H9 (cell line): ENCODE results near the gene TGM4. TPM values are rescaled to one million over a fixed set of nuclear protein-coding genes. Genes with fewer than 3 reads are reported as not detected.

Experiments used
- DNase-seq: peaks from one replicate; pipeline ENCODE4 v3.0.0-alpha.2; 2017
- H2AFZ ChIP-seq: one replicate; pipeline ENCODE4 v1.6.1; 2013; ENCODE audit warnings: mild to moderate bottlenecking, low read length, control low read depth, moderate library complexity
- H2AK5ac ChIP-seq: 2 replicates; pipeline ENCODE4 v1.6.1; 2013; ENCODE audit warnings: low read length, control low read depth, mixed read lengths; ENCODE audit not compliant: insufficient read length
- H2BK120ac ChIP-seq: one replicate; pipeline ENCODE4 v1.6.1; 2013; ENCODE audit warnings: low read depth, mild to moderate bottlenecking, low read length, control low read depth, inconsistent platforms; ENCODE audit not compliant: poor library complexity, severe bottlenecking
- H2BK12ac ChIP-seq: 2 replicates; pipeline ENCODE4 v1.6.1; 2013; ENCODE audit warnings: low read length, control low read depth, mixed read lengths, low read depth; ENCODE audit not compliant: insufficient read length
- H2BK15ac ChIP-seq: 2 replicates; pipeline ENCODE4 v1.6.1; 2013; ENCODE audit warnings: low read depth, low read length, control low read depth
- H2BK20ac ChIP-seq: one replicate; pipeline ENCODE4 v1.6.1; 2013; ENCODE audit warnings: low read depth, mild to moderate bottlenecking, low read length, control low read depth, inconsistent platforms; ENCODE audit not compliant: poor library complexity, severe bottlenecking
- H2BK5ac ChIP-seq: 2 replicates; pipeline ENCODE4 v1.6.1; 2013; ENCODE audit warnings: low read length, control low read depth, mixed read lengths; ENCODE audit not compliant: insufficient read length
- H3K14ac ChIP-seq: 2 replicates; pipeline ENCODE4 v1.6.1; 2013; ENCODE audit warnings: low read length, control low read depth; ENCODE audit not compliant: insufficient read depth
- H3K18ac ChIP-seq: 2 replicates; pipeline ENCODE4 v1.6.1; 2013; ENCODE audit warnings: low read depth, mild to moderate bottlenecking, mixed read lengths, low read length, control low read depth; ENCODE audit not compliant: insufficient read length
- H3K23ac ChIP-seq: 2 replicates; pipeline ENCODE4 v1.6.1; 2013; ENCODE audit warnings: low read length, control low read depth, mixed read lengths, low read depth; ENCODE audit not compliant: insufficient read length
- H3K23me2 ChIP-seq: 2 replicates; pipeline ENCODE4 v1.6.1; 2013; ENCODE audit warnings: low read depth, mild to moderate bottlenecking, mixed read lengths, low read length, control low read depth; ENCODE audit not compliant: insufficient read length, poor library complexity, severe bottlenecking
- H3K27ac ChIP-seq: 2 replicates; pipeline ENCODE4 v1.5.1; 2013; ENCODE audit warnings: low read length, control low read depth, mixed read lengths, low read depth; ENCODE audit not compliant: insufficient read length
- H3K27me3 ChIP-seq: 2 replicates; pipeline ENCODE4 v1.6.1; 2013; ENCODE audit warnings: low read length, control low read depth, inconsistent platforms; ENCODE audit not compliant: insufficient read depth
- H3K4ac ChIP-seq: 2 replicates; pipeline ENCODE4 v1.6.1; 2013; ENCODE audit warnings: low read depth, mild to moderate bottlenecking, control low read depth, inconsistent platforms, low read length, moderate library complexity
- H3K4me1 ChIP-seq: 2 replicates; pipeline ENCODE4 v1.6.1; 2013; ENCODE audit warnings: low read length, control low read depth, inconsistent platforms; ENCODE audit not compliant: insufficient read depth
- H3K4me2 ChIP-seq: 2 replicates; pipeline ENCODE4 v1.6.1; 2013; ENCODE audit warnings: low read length, control low read depth, mixed read lengths; ENCODE audit not compliant: insufficient read length, insufficient read depth
- H3K56ac ChIP-seq: 2 replicates; pipeline ENCODE4 v1.6.1; 2013; ENCODE audit warnings: low read depth, mild to moderate bottlenecking, mixed read lengths, low read length, control low read depth; ENCODE audit not compliant: insufficient read length
- H3K79me1 ChIP-seq: 2 replicates; pipeline ENCODE4 v1.6.1; 2013; ENCODE audit warnings: low read depth, mild to moderate bottlenecking, moderate library complexity, low read length, control low read depth, inconsistent platforms; ENCODE audit not compliant: insufficient read depth, poor library complexity, severe bottlenecking
- H3K79me2 ChIP-seq: 2 replicates; pipeline ENCODE4 v1.6.1; 2013; ENCODE audit warnings: low read length, control low read depth, inconsistent platforms; ENCODE audit not compliant: insufficient read depth
- H3K9ac ChIP-seq: 2 replicates; pipeline ENCODE4 v1.6.1; 2013; ENCODE audit warnings: low read length, control low read depth, mixed read lengths; ENCODE audit not compliant: insufficient read length; ENCODE audit errors: extremely low read depth
- H3K9me3 ChIP-seq: one replicate; pipeline ENCODE4 v1.6.1; 2013; ENCODE audit warnings: low read depth, low read length, inconsistent platforms; ENCODE audit not compliant: control insufficient read depth
- H3T11ph ChIP-seq: one replicate; pipeline ENCODE4 v1.6.1; 2013; ENCODE audit warnings: mild to moderate bottlenecking, low read length, control low read depth, inconsistent platforms
- H4K20me1 ChIP-seq: one replicate; pipeline ENCODE4 v1.6.1; 2013; ENCODE audit not compliant: control insufficient read depth, insufficient read length, insufficient read depth
- H4K5ac ChIP-seq: 2 replicates; pipeline ENCODE4 v1.6.1; 2013; ENCODE audit warnings: low read depth, mild to moderate bottlenecking, mixed read lengths, low read length, control low read depth; ENCODE audit not compliant: insufficient read length
- H4K8ac ChIP-seq: replicated peaks from 2 replicates; pipeline ENCODE4 v1.6.1; 2013; ENCODE audit warnings: low read length, control low read depth, mixed read lengths, low read depth; ENCODE audit not compliant: insufficient read length
- H4K91ac ChIP-seq: 2 replicates; pipeline ENCODE4 v1.6.1; 2013; ENCODE audit warnings: low read depth, mild to moderate bottlenecking, moderate library complexity, mixed read lengths, low read length, control low read depth; ENCODE audit not compliant: insufficient read length
- H3K27ac Mint-ChIP-seq, 3 experiments: 2 replicates in 2 of 3; 3 replicates in 1 of 3; pipeline ENCODE4 v1.8.0; 2020 to 2021; ENCODE audit warnings: mixed read lengths in 3 of 3, mild to moderate bottlenecking in 1 of 3, moderate library complexity in 1 of 3
- H3K27me3 Mint-ChIP-seq: 2 replicates; pipeline ENCODE4 v1.8.0; 2021; ENCODE audit warnings: low read depth, mild to moderate bottlenecking, moderate library complexity, mixed read lengths
- H3K36me3 Mint-ChIP-seq, 3 experiments: 2 replicates in 2 of 3; 3 replicates in 1 of 3; pipeline ENCODE4 v1.8.0; 2020 to 2021; ENCODE audit warnings: low read depth in 3 of 3, mixed read lengths in 3 of 3; ENCODE audit not compliant: insufficient read depth in 1 of 3
- H3K4me1 Mint-ChIP-seq, 2 experiments: 2 replicates each; pipeline ENCODE4 v1.8.0; 2020; ENCODE audit warnings: mixed read lengths in 2 of 2
- H3K4me3 Mint-ChIP-seq, 2 experiments: 2 replicates in 1 of 2; 3 replicates in 1 of 2; pipeline ENCODE4 v1.8.0; 2020 to 2021; ENCODE audit warnings: mild to moderate bottlenecking in 2 of 2, mixed read lengths in 2 of 2, moderate library complexity in 1 of 2
- H3K9me3 Mint-ChIP-seq, 2 experiments: 2 replicates in 1 of 2; 3 replicates in 1 of 2; pipeline ENCODE4 v1.8.0; 2020; ENCODE audit warnings: mild to moderate bottlenecking in 2 of 2, mixed read lengths in 2 of 2, moderate library complexity in 1 of 2
- CTCF ChIP-seq: fragments of 200-600 bp; sonication (generic); conservative IDR thresholded peaks from 3 replicates; pipeline ENCODE4 v1.8.0; 2021; ENCODE audit warnings: antibody characterized with exemption, mild to moderate bottlenecking
- WGBS: extraction: QIAGEN DNeasy Blood & Tissue Kit; methylation state at CpG from one replicate; pipeline ENCODE4 v1.1.7; 2013; ENCODE audit warnings: missing lambda C conversion rate, low lambda C conversion rate, mixed read lengths; ENCODE audit not compliant: insufficient read length; ENCODE audit errors: extremely low coverage; 5-methylcytosine and 5-hydroxymethylcytosine counted together
- total RNA-seq: library from RNA; stranded (reverse); gene quantifications from 2 replicates; pipeline ENCODE4 v1.2.1, GENCODE V29; 2021

TGM4 gene
- total RNA-seq, 1 experiment from 2014 or later = not detected

GRCh38 chr3:44926172-44926571, 51.8 kb downstream of the TGM4 start:
- H4K20me1 ChIP-seq = no peaks in the 10 kb centered on the region
- H2BK15ac ChIP-seq = no peak overlapping the region
- no peak overlapping the region for H4K5ac ChIP-seq
- H3K18ac ChIP-seq = no peak overlapping the region
- H3T11ph ChIP-seq = no peak overlapping the region
- H3K4me1 ChIP-seq = no peaks in the 10 kb centered on the region
- WGBS = no CpG with 5 or more reads among the region's 10 CpGs
- H2BK20ac ChIP-seq = no peak overlapping the region
- no peaks in the 10 kb centered on the region for H3K9me3 ChIP-seq
- H3K9ac ChIP-seq = no peak overlapping the region
- no peak overlapping the region for H3K4ac ChIP-seq
- H3K56ac ChIP-seq = no peak overlapping the region
- no peak overlapping the region for H2AFZ ChIP-seq
- Mint-ChIP-seq H3K9me3 (no peaks in the 10 kb centered on the region), H3K27me3 (no peaks in the 10 kb centered on the region), H3K27ac (no peak overlapping the region), H3K36me3 (peaks cover 19 to 53% (median 46%) of the 10 kb centered on the region in 3 experiments; a peak in 6 of 7 replicates), H3K4me1 (no peaks in the 10 kb centered on the region), H3K4me3 (no peak overlapping the region)
- H3K23me2 ChIP-seq = no peaks in the 10 kb centered on the region
- no peak overlapping the region for H2AK5ac ChIP-seq
- no peaks in the 10 kb centered on the region for H3K79me1 ChIP-seq
- H2BK120ac ChIP-seq = no peak overlapping the region
- no peaks in the 10 kb centered on the region for H3K27me3 ChIP-seq
- H3K14ac ChIP-seq = no peak overlapping the region
- no peak overlapping the region for H4K8ac ChIP-seq
- H3K79me2 ChIP-seq = no peaks in the 10 kb centered on the region
- H3K27ac ChIP-seq = no peak overlapping the region
- no peak overlapping the region for H3K23ac ChIP-seq
- peak; percentile 55 for TF ChIP-seq CTCF
- H2BK12ac ChIP-seq = no peak overlapping the region
- no peak overlapping the region for H3K4me2 ChIP-seq
- H4K91ac ChIP-seq = no peak overlapping the region
- H2BK5ac ChIP-seq = no peak overlapping the region
- no peak for DNase-seq
